K562 (cell line): Measurements from ENCODE around the gene SENP7. TPM values are rescaled to one million over a fixed set of nuclear protein-coding genes. Genes with fewer than 3 reads are reported as not detected.

Source experiments
- ATAC-seq: fragments of 200-7000 bp; cut with Tn5 transposase; 3 replicates; pipeline ENCODE4 v1.9.1; 2020; ENCODE audit warnings: moderate library complexity
- BruUV-seq: library from RNA; stranded (reverse); fragments of 400-500 nt; replicated peaks from 2 replicates; lab custom pipeline; 2021; lab: Mats Ljungman, UMichigan
- CTCF ChIA-PET: fragments of 300-600 bp; formaldehyde crosslinking; extraction: SDS; loops from one replicate; lab custom pipeline; 2021; ENCODE audit warnings: low intra/inter-chr PET ratio; lab: Yijun Ruan, JAX
- POLR2A ChIA-PET: fragments of 300-600, 350-650 bp; sonication (Branson Sonifier 250); formaldehyde crosslinking; extraction: SDS; loops from one replicate; lab custom pipeline; 2021; ENCODE audit warnings: antibody characterized with exemption, inconsistent platforms; lab: Yijun Ruan, JAX
- DNase-seq, 4 experiments: peaks; one replicate each; pipeline versions ENCODE4 v3.0.0 to v3.0.0-alpha.2; 2011 to 2018; ENCODE audit warnings: low spot score in 3 of 4, mixed read lengths in 3 of 4; ENCODE audit errors: extremely low read depth in 1 of 4
- FAIRE-seq: peaks from 2 replicates; lab custom pipeline; 2011; peaks lifted over from hg19 to GRCh38; lab: Jason Lieb, UNC
- H2AFZ ChIP-seq: 2 replicates; pipeline ENCODE4 v1.6.0; 2011; ENCODE audit warnings: low read depth, low read length, control low read depth, inconsistent platforms
- H3K27ac ChIP-seq: fragments of 200-600 bp; 3 replicates; pipeline ENCODE4 v1.8.0; 2011; ENCODE audit warnings: low read depth, mild to moderate bottlenecking, control low read depth, inconsistent platforms, low read length, moderate library complexity, mixed read lengths; ENCODE audit errors: extremely low read depth
- H3K27me3 ChIP-seq, 2 experiments: fragments of 300-600 bp in 1 of 2; 2 replicates in 1 of 2; 3 replicates in 1 of 2; pipeline versions ENCODE4 v1.6.0 to v1.8.0; 2011; ENCODE audit warnings: inconsistent platforms in 2 of 2, low read length in 2 of 2, mild to moderate bottlenecking in 1 of 2, mixed read lengths in 1 of 2, moderate library complexity in 1 of 2; ENCODE audit not compliant: control insufficient read depth in 2 of 2, insufficient read depth in 2 of 2
- H3K36me3 ChIP-seq: fragments of 300-600 bp; 3 replicates; pipeline ENCODE4 v1.8.0; 2011; ENCODE audit warnings: mild to moderate bottlenecking, low read length, inconsistent platforms; ENCODE audit not compliant: control insufficient read depth, insufficient read depth
- H3K4me1 ChIP-seq, 2 experiments: fragments of 200-600 bp in 1 of 2; replicated peaks in 1 of 2; 2 replicates in 1 of 2; 3 replicates in 1 of 2; pipeline versions ENCODE4 v1.5.1 to v1.8.0; 2011; ENCODE audit warnings: inconsistent platforms in 2 of 2, low read length in 2 of 2, mild to moderate bottlenecking in 1 of 2, mixed read lengths in 1 of 2, moderate library complexity in 1 of 2; ENCODE audit not compliant: control insufficient read depth in 2 of 2, insufficient read depth in 2 of 2
- H3K4me2 ChIP-seq: 2 replicates; pipeline ENCODE4 v1.6.1; 2011; ENCODE audit warnings: low read length, control low read depth, inconsistent platforms, mixed read lengths; ENCODE audit not compliant: insufficient read depth
- H3K4me3 ChIP-seq: fragments of 200-600 bp; sonication (generic), shearing (Covaris generic); 2 replicates; pipeline ENCODE4 v1.5.1; 2016; ENCODE audit warnings: control low read depth, inconsistent platforms
- H3K79me2 ChIP-seq: fragments of 200-600 bp; 3 replicates; pipeline ENCODE4 v1.8.0; 2011; ENCODE audit warnings: low read length, inconsistent platforms; ENCODE audit not compliant: control insufficient read depth, insufficient read depth
- H3K9ac ChIP-seq, 2 experiments: 2 replicates each; pipeline versions ENCODE4 v1.6.0 to v1.6.1; 2011; ENCODE audit warnings: low read depth in 2 of 2, low read length in 2 of 2, control low read depth in 1 of 2, inconsistent platforms in 1 of 2, mild to moderate bottlenecking in 1 of 2, mixed read lengths in 1 of 2; ENCODE audit not compliant: insufficient read depth in 1 of 2
- H3K9me1 ChIP-seq: one replicate; pipeline ENCODE4 v1.6.0; 2011; ENCODE audit warnings: inconsistent platforms, mild to moderate bottlenecking, low read length, moderate library complexity; ENCODE audit not compliant: control insufficient read depth, insufficient read depth
- H3K9me3 ChIP-seq: replicated peaks from 2 replicates; pipeline ENCODE4 v1.5.1; 2011; ENCODE audit warnings: low read depth, low read length, inconsistent platforms; ENCODE audit not compliant: control insufficient read depth, insufficient read depth
- H4K20me1 ChIP-seq: replicated peaks from 2 replicates; pipeline ENCODE4 v1.6.1; 2011; ENCODE audit warnings: low read length, inconsistent platforms, mixed read lengths; ENCODE audit not compliant: control insufficient read depth, insufficient read depth
- MEF2D ChIP-seq: conservative IDR thresholded peaks from 2 replicates; pipeline ENCODE4 v1.6.1; 2016; ENCODE audit warnings: low read depth, missing genetic modification characterization, missing compliant biosample characterization
- MEIS2 ChIP-seq: fragments of 450-650 bp; IDR thresholded peaks from 2 replicates; pipeline ENCODE4 v1.6.1; 2014; ENCODE audit warnings: mild to moderate bottlenecking; ENCODE audit not compliant: partially characterized antibody
- NUFIP1 ChIP-seq: fragments of 450-650 bp; IDR thresholded peaks from 2 replicates; pipeline ENCODE4 v1.6.1; 2018; ENCODE audit not compliant: partially characterized antibody
- PBX2 ChIP-seq, 2 experiments: IDR thresholded peaks in 1 of 2; conservative IDR thresholded peaks in 1 of 2; 2 replicates each; pipeline ENCODE4 v1.6.1; 2016; ENCODE audit warnings: low read depth in 2 of 2, mild to moderate bottlenecking in 1 of 2, missing compliant biosample characterization in 1 of 2, missing genetic modification characterization in 1 of 2, moderate library complexity in 1 of 2
- PKNOX1 ChIP-seq: fragments of 450-650 bp; IDR thresholded peaks from 2 replicates; pipeline ENCODE4 v1.6.1; 2016
- SIN3A ChIP-seq, 2 experiments: fragments of 150-350 bp in 1 of 2; IDR thresholded peaks; 2 replicates each; pipeline ENCODE4 v1.6.1; 2011 to 2016; ENCODE audit warnings: borderline replicate concordance in 2 of 2, low read depth in 2 of 2, low read length in 2 of 2, mild to moderate bottlenecking in 2 of 2, moderate library complexity in 2 of 2; ENCODE audit not compliant: control insufficient read depth in 1 of 2
- WGBS: fragments of 100-300 bp; shearing (Covaris generic); methylation state at CpG from one replicate; pipeline ENCODE4 v1.1.6; 2016; ENCODE audit warnings: low coverage, mixed read lengths; ENCODE audit not compliant: insufficient coverage; ENCODE audit errors: missing lambda C conversion rate; 5-methylcytosine and 5-hydroxymethylcytosine counted together
- in situ Hi-C: fragments of 300-500 bp; cut with MboI; formaldehyde crosslinking; loops from 4 replicates; pipeline ENCODE4 v1.15.0; 2018; ENCODE audit warnings: inconsistent platforms, mixed read lengths
- intact Hi-C: fragments of 100-400 bp; cut with micrococcal nuclease; formaldehyde crosslinking; loops from 2 replicates; pipeline ENCODE4 v1.14.2; 2022
- polyA plus RNA-seq, 8 experiments: library from polyadenylated mRNA; depleted of rRNA in 4 of 8; stranded (reverse) in 5 of 8; unstranded in 3 of 8; fragments of >200 nt; fragmentation: Nextera tagmentation in 2 of 8; fragmentation: Illumina TruSeq in 1 of 8; extraction: Ambion mirVana in 2 of 8; extraction: Trizol in 1 of 8; gene quantifications; 2 replicates each; pipeline versions ENCODE4 v1.2.1 to v1.2.3, GENCODE V29; 2011 to 2014; ENCODE audit warnings: inconsistent platforms in 1 of 8, missing spikeins in 1 of 8
- total RNA-seq, 7 experiments: library from RNA; depleted of rRNA in 6 of 7; stranded (reverse); fragments of >200 nt in 6 of 7; fragmentation: Illumina TruSeq in 2 of 7; extraction: Trizol in 2 of 7; gene quantifications; 2 replicates each; pipeline versions ENCODE4 v1.2.1 to v1.2.3, GENCODE V29; 2011 to 2021; ENCODE audit warnings: low replicate concordance in 1 of 7

Gene SENP7
- total and polyA plus RNA-seq, 9 of the 15 experiments (the other 6 are each of a cell fraction or from before 2014, with no cell fraction given) = 4.1 to 21.9 (median 10.7) TPM

GRCh38 chr3:101379658-101380376 lies 133.2 kb downstream of the SENP7 start:
- Histone ChIP-seq H3K4me3 (no peak overlapping the region), H4K20me1 (no peaks in the 10 kb centered on the region), H2AFZ (no peak overlapping the region), H3K27ac (no peak overlapping the region), H3K9me1 (no peaks in the 10 kb centered on the region), H3K4me1 (peaks cover 0 to 7% of the 10 kb centered on the region in 2 experiments; a peak in 2 of 5 replicates), H3K79me2 (peaks cover 9% of the 10 kb centered on the region; the same call in 2 of the 3 replicates), H3K4me2 (no peak overlapping the region), H3K9ac (no peak overlapping the region), H3K27me3 (no peaks in the 10 kb centered on the region), H3K36me3 (peaks cover 3% of the 10 kb centered on the region; the same call in 1 of the 3 replicates), H3K9me3 (no peaks in the 10 kb centered on the region)
- in situ Hi-C loops (no loop called here), intact Hi-C loops (loop anchor here (2.0 to 10.0 kb wide), 4 partner anchors 179 to 308 kb away; partner anchors contain the start of gene TRMT10C)
- FAIRE-seq = no peak
- BruUV-seq = no TSS peak
- WGBS = 73% methylated on average over 3 of the region's 3 CpGs
- POLR2A ChIA-PET = no interaction called here
- DNase-seq = no peak
- ATAC-seq = no peak
- TF ChIP-seq MEIS2 (peak; percentile 86), PBX2 (CRISPR knock-in tag; IDR thresholded peaks at IDR 0.05; ENCODE audit: low read depth) (no peak), PBX2 (tag; conservative IDR thresholded peaks at IDR 0.05; ENCODE audit: low read depth) (peak; percentile 71), MEF2D (tag) (peak; percentile 55; the same call in 1 of the 2 replicates), PKNOX1 (peak; percentile 73), NUFIP1 (no peak), SIN3A (IDR thresholded peaks at IDR 0.05; ENCODE audit: borderline replicate concordance in 2 of 2, control insufficient read depth in 1 of 2, low read depth in 2 of 2, low read length in 2 of 2) (no peak)
- CTCF ChIA-PET = no interaction called here
